Left lung (tissue), 10 donors: Measurements from ENCODE around the gene PLIN3. TPM values are rescaled to one million over a fixed set of nuclear protein-coding genes. Genes with fewer than 3 reads are reported as not detected.
"Not testable (repeated sequence)": the region's sequence is repeated elsewhere in the genome, so short reads cannot be mapped to it uniquely, and the experiment has no call there.

Experiments
- ATAC-seq: fragments of 200-7000 bp; cut with Tn5 transposase; one replicate; pipeline ENCODE4 v1.9.1; 2020; ENCODE audit warnings: moderate library complexity
- DNase-seq, 4 donors: peaks; one replicate each; pipeline ENCODE4 v3.0.0-alpha.2; 2013 to 2020
- H3K27ac ChIP-seq, 2 donors: fragments of 200-600 bp; sonication (generic) in 1 of 2; one replicate each; pipeline versions ENCODE4 v1.5.0 to v1.8.0; 2020 to 2021
- H3K27me3 ChIP-seq, 2 donors: fragments of 200-600 bp; sonication (generic) in 1 of 2; one replicate each; pipeline versions ENCODE4 v1.5.0 to v1.8.0; 2020 to 2021
- H3K36me3 ChIP-seq, 2 donors: fragments of 200-600 bp; sonication (generic) in 1 of 2; one replicate each; pipeline versions ENCODE4 v1.5.0 to v1.8.0; 2020 to 2021
- H3K4me1 ChIP-seq, 2 donors: fragments of 200-600 bp; one replicate each; pipeline ENCODE4 v1.8.0; 2021
- H3K4me3 ChIP-seq, 2 donors: fragments of 200-600 bp; sonication (generic) in 1 of 2; one replicate each; pipeline versions ENCODE4 v1.5.0 to v1.8.0; 2020 to 2021; ENCODE audit warnings: mild to moderate bottlenecking in 1 of 2
- H3K9me3 ChIP-seq, 2 donors: fragments of 200-600 bp; sonication (generic) in 1 of 2; one replicate each; pipeline versions ENCODE4 v1.5.0 to v1.8.0; 2020 to 2021
- CTCF ChIP-seq, 2 donors: fragments of 200-600 bp; sonication (generic) in 1 of 2; IDR thresholded peaks; one replicate each; pipeline versions ENCODE4 v1.5.0 to v1.8.0; 2021; ENCODE audit warnings: antibody characterized with exemption in 2 of 2
- intact Hi-C, 2 donors: fragments of 100-400 bp; cut with DNase I; formaldehyde crosslinking; loops; one replicate each; pipeline versions ENCODE4 v1.11.2 to v1.14.2; 2022
- polyA plus RNA-seq, 6 donors: library from polyadenylated mRNA; unstranded; fragments of 120-200 nt; gene quantifications; one replicate each; pipeline ENCODE4 v1.2.1, GENCODE V29; 2013; ENCODE audit not compliant: insufficient read length in 6 of 6
- total RNA-seq, 2 donors: library from RNA; stranded (reverse); fragmentation: NEBNext Ultra II Directional; extraction: Animal tissue kit (Norgen Biotek cat#: 25700); gene quantifications; one replicate each; pipeline ENCODE4 v1.2.1, GENCODE V29; 2021
- donor health status: DM: no; HTN: yes; CAD: no.
- donor health status: DM: no; HTN: no; CAD: no.

PLIN3 gene
- total and polyA plus RNA-seq, 8 donors: 37.9 to 71.7 (median 47.7) TPM

GRCh38 chr19:4844348-4845179, 22.9 kb downstream of the PLIN3 start:
- H3K4me1 ChIP-seq: peaks cover 0 to 11% of the 10 kb centered on the region in 2 donors
- DNase-seq (no peak), ATAC-seq (no peak)
- H3K36me3 ChIP-seq: peaks cover 0 to 99% of the 10 kb centered on the region in 2 donors
- no peak for TF ChIP-seq CTCF (IDR thresholded peaks at IDR 0.05)
- no peak overlapping the region for H3K27ac ChIP-seq
- intact Hi-C loops: no loop called here
- H3K4me3 ChIP-seq: no peak overlapping the region
- H3K27me3 ChIP-seq: no peaks in the 10 kb centered on the region
- no peaks in the 10 kb centered on the region for H3K9me3 ChIP-seq

GRCh38 chr19:4843647-4843965, 23.9 kb downstream of the PLIN3 start:
- TF ChIP-seq CTCF (IDR thresholded peaks at IDR 0.05): no peak
- H3K9me3 ChIP-seq: no peaks in the 10 kb centered on the region
- no peaks in the 10 kb centered on the region for H3K27me3 ChIP-seq
- no peak overlapping the region for H3K27ac ChIP-seq
- H3K36me3 ChIP-seq: peaks cover 0 to 99% of the 10 kb centered on the region in 2 donors
- H3K4me1 ChIP-seq: peaks cover 0 to 11% of the 10 kb centered on the region in 2 donors
- intact Hi-C loops: no loop called here
- ATAC-seq (no peak), DNase-seq (no peak)
- H3K4me3 ChIP-seq: no peak overlapping the region

- TF ChIP-seq CTCF (IDR thresholded peaks at IDR 0.05): no peak
- Histone ChIP-seq H3K27me3 (no peaks in the 10 kb centered on the region), H3K27ac (no peak overlapping the region), H3K4me3 (no peak overlapping the region), H3K4me1 (peaks cover 0 to 15% of the 10 kb centered on the region in 2 donors), H3K9me3 (no peaks in the 10 kb centered on the region), H3K36me3 (peaks cover 0 to 69% of the 10 kb centered on the region in 2 donors)
- ATAC-seq: no peak
- DNase-seq: no peak
- intact Hi-C loops: no loop called here
Measured at GRCh38 chr19:4839192-4839591, 28.3 kb downstream of the PLIN3 start.

GRCh38 chr19:4832776-4833175, 34.7 kb downstream of the PLIN3 start:
- Histone ChIP-seq H3K4me3 (no peak overlapping the region), H3K27ac (no peak overlapping the region), H3K36me3 (peaks cover 0 to 6% of the 10 kb centered on the region in 2 donors), H3K9me3 (no peaks in the 10 kb centered on the region), H3K4me1 (peaks cover 10 to 37% of the 10 kb centered on the region in 2 donors), H3K27me3 (no peaks in the 10 kb centered on the region)
- no peak for DNase-seq
- TF ChIP-seq CTCF (IDR thresholded peaks at IDR 0.05): no peak
- intact Hi-C loops: no loop called here
- no peak for ATAC-seq

- H3K4me1 ChIP-seq: peaks cover 10 to 34% of the 10 kb centered on the region in 2 donors
- H3K27ac ChIP-seq: peak overlapping the region; percentile 85 to 91
- ATAC-seq: peak; percentile 33
- H3K36me3 ChIP-seq, intact Hi-C loops, H3K9me3 ChIP-seq, H3K27me3 ChIP-seq, DNase-seq: not testable (repeated sequence)
- H3K4me3 ChIP-seq: peak overlapping the region; percentile 93 to 97
Measured at GRCh38 chr19:4831979-4832340, 35.5 kb downstream of the PLIN3 start.
